ENCODE measurements around the gene KSR2.

Gene KSR2

GRCh38 chr12:117521346-117521745 lies 447.4 kb downstream of the KSR2 start:
- FAIRE-seq (no peak), DNase-seq (ENCODE audit: insufficient read length, low spot score) (no peak)
- TF ChIP-seq CTCF (IDR thresholded peaks at IDR 0.05; ENCODE audit: insufficient read depth, missing control alignments), result no peak

GRCh38 chr12:117518594-117519270 lies 450.1 kb downstream of the KSR2 start:
- no peak for TF ChIP-seq CTCF (IDR thresholded peaks at IDR 0.05; ENCODE audit: insufficient read depth, missing control alignments)
- FAIRE-seq, result no peak

GRCh38 chr12:117517219-117517739 lies 451.5 kb downstream of the KSR2 start:
- no peak for TF ChIP-seq CTCF (IDR thresholded peaks at IDR 0.05; ENCODE audit: insufficient read depth, missing control alignments)
- DNase-seq (ENCODE audit: insufficient read length, low spot score) (no peak), FAIRE-seq (no peak)

More at GRCh38 chr12:117518594-117519270, 450.1 kb downstream of the KSR2 start:
- DNase-seq (ENCODE audit: insufficient read length, low spot score), result no peak

GRCh38 chr12:117516034-117516433 lies 452.8 kb downstream of the KSR2 start:
- TF ChIP-seq CTCF (IDR thresholded peaks at IDR 0.05; ENCODE audit: insufficient read depth, missing control alignments), result no peak
- FAIRE-seq, result no peak
- no peak for DNase-seq (ENCODE audit: insufficient read length, low spot score)

GRCh38 chr12:117514016-117514415 lies 454.8 kb downstream of the KSR2 start:
- FAIRE-seq (no peak), DNase-seq (ENCODE audit: insufficient read length, low spot score) (no peak)

GRCh38 chr12:117513353-117513752 lies 455.4 kb downstream of the KSR2 start:
- no peak for TF ChIP-seq CTCF (IDR thresholded peaks at IDR 0.05; ENCODE audit: insufficient read depth, missing control alignments)
- DNase-seq (ENCODE audit: insufficient read length, low spot score), result no peak
- FAIRE-seq, result no peak

More at GRCh38 chr12:117514016-117514415, 454.8 kb downstream of the KSR2 start:
- no peak for TF ChIP-seq CTCF (IDR thresholded peaks at IDR 0.05; ENCODE audit: insufficient read depth, missing control alignments)

- FAIRE-seq, result no peak
- TF ChIP-seq CTCF (IDR thresholded peaks at IDR 0.05; ENCODE audit: insufficient read depth, missing control alignments), result no peak
Measured at GRCh38 chr12:117508468-117508867, 460.3 kb downstream of the KSR2 start.

More at GRCh38 chr12:117508468-117508867, 460.3 kb downstream of the KSR2 start:
- no peak for DNase-seq (ENCODE audit: insufficient read length, low spot score)

All from D721Med (cell line).